GM12891 (cell line): ENCODE data around the gene SKA1.

Source experiments
- PAX5 ChIP-seq: IDR thresholded peaks from 2 replicates; pipeline ENCODE4 v1.6.1; 2011; ENCODE audit warnings: low read length, moderate library complexity, mild to moderate bottlenecking; ENCODE audit not compliant: insufficient read depth, severe bottlenecking
- POLR2A ChIP-seq: IDR thresholded peaks from 2 replicates; pipeline ENCODE4 v1.6.1; 2011; ENCODE audit warnings: low read depth, low read length, control low read depth
- POLR2AphosphoS5 ChIP-seq: IDR thresholded peaks from 2 replicates; pipeline ENCODE4 v1.6.1; 2011; ENCODE audit warnings: low read depth, low read length, control low read depth

DNA sequence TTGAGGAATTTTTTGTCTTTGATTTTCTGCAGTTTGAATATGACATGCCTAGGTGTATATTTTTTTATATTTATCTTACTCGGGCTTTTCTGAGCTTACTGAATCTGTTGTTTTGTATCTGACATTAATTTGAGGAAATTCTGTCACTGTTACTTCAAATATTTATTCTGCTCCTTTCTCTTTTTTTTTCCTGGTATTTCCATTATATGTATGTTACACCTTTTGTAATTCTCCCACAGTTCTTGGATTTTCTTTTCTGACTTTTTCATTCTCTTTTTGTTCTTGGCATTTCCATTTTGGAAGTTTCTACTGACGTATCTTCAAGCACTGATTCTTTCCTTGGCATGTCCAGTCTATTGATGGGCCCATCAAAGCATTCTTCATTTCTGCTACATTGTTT lies 24.1 kb upstream of the SKA1 start:
- no peak for TF ChIP-seq POLR2AphosphoS5
- TF ChIP-seq POLR2A, result no peak
- no peak for TF ChIP-seq PAX5
